ENCODE data around the gene UGT2B15.

DNA sequence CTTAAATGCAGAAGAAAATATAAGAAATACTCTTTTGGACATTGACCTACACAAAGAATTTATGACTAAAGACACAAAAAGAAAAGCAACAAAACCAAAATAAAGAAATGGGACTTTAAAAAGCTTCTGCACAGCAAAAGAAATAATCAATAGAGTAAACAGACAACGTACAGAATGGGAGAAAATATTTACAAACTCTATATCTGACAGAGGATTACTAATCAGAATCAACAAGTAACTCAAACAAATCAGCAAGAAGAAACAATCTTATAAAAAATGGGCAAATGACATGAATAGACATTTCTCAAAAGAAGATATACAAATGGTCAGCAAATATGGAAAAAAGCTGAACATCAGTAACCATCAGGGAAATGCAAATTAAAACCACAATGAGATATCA is 56.7 kb downstream of the UGT2B15 start:
- TF ChIP-seq, protein P1, sequence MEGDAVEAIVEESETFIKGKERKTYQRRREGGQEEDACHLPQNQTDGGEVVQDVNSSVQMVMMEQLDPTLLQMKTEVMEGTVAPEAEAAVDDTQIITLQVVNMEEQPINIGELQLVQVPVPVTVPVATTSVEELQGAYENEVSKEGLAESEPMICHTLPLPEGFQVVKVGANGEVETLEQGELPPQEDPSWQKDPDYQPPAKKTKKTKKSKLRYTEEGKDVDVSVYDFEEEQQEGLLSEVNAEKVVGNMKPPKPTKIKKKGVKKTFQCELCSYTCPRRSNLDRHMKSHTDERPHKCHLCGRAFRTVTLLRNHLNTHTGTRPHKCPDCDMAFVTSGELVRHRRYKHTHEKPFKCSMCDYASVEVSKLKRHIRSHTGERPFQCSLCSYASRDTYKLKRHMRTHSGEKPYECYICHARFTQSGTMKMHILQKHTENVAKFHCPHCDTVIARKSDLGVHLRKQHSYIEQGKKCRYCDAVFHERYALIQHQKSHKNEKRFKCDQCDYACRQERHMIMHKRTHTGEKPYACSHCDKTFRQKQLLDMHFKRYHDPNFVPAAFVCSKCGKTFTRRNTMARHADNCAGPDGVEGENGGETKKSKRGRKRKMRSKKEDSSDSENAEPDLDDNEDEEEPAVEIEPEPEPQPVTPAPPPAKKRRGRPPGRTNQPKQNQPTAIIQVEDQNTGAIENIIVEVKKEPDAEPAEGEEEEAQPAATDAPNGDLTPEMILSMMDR (IDR thresholded peaks at IDR 0.05), result no peak
- no peak for TF ChIP-seq POLR2A (IDR thresholded peaks at IDR 0.05)

Measured in heart left ventricle (tissue), 13 donors.